ENCODE data around the gene ADAMTSL3.

The ADAMTSL3 gene

DNA sequence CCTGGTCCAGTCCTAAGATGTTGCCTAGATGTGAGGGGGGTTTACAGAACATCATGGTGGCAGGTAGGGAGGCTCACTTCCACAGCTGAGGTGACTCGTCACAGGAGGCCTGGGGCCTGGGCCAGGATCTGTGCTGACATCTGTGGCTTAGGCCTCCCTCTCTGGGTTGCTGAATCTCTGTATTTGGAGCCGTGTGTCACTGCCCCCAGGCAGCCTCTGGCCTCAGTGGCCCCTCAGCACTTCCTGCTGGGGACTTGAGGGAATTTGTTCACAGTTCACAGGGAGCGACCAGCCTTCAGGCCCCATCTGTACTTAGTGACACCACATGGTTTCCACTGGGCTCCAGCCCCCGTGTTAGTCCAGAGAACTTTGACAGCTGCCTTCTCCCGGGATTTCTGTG is 41.7 kb upstream of the ADAMTSL3 start:
- TF ChIP-seq, protein P1, sequence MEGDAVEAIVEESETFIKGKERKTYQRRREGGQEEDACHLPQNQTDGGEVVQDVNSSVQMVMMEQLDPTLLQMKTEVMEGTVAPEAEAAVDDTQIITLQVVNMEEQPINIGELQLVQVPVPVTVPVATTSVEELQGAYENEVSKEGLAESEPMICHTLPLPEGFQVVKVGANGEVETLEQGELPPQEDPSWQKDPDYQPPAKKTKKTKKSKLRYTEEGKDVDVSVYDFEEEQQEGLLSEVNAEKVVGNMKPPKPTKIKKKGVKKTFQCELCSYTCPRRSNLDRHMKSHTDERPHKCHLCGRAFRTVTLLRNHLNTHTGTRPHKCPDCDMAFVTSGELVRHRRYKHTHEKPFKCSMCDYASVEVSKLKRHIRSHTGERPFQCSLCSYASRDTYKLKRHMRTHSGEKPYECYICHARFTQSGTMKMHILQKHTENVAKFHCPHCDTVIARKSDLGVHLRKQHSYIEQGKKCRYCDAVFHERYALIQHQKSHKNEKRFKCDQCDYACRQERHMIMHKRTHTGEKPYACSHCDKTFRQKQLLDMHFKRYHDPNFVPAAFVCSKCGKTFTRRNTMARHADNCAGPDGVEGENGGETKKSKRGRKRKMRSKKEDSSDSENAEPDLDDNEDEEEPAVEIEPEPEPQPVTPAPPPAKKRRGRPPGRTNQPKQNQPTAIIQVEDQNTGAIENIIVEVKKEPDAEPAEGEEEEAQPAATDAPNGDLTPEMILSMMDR (IDR thresholded peaks at IDR 0.05; ENCODE audit: low read depth, low read length, missing control alignments) = no peak
- H3K4me3 ChIP-seq (ENCODE audit: low read depth, low read length) = no peak overlapping the region
- no peak for DNase-seq (ENCODE audit: low read depth)

- TF ChIP-seq, protein P1 (IDR thresholded peaks at IDR 0.05; ENCODE audit: low read depth, low read length, missing control alignments) = no peak
- no peak for DNase-seq (ENCODE audit: low read depth)
- H3K4me3 ChIP-seq (ENCODE audit: low read depth, low read length) = no peak overlapping the region
Measured at GRCh38 chr15:83612898-83613635, 40.9 kb upstream of the ADAMTSL3 start.

DNA sequence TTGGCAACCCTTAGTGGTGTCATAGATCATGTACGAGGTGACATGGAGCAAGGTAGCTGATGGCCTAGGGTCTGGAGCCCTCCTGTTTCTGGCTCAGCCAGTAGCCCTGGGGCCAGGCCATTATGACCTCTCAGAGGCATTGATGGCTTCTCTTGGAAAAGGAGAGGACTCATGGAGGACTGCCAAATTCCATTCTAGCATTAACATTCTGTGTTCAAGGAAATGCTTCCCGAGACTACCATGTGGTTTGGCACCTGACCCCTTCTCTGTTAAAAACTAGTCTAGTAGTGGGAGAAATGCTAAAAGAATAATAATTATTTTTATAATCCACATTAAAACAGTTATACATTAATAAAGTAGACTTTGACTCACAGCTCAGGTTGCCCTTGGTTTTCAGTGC is 40.2 kb upstream of the ADAMTSL3 start:
- TF ChIP-seq, protein P1 (IDR thresholded peaks at IDR 0.05; ENCODE audit: low read depth, low read length, missing control alignments) = no peak
- H3K4me3 ChIP-seq (ENCODE audit: low read depth, low read length) = no peak overlapping the region
- no peak for DNase-seq (ENCODE audit: low read depth)

DNA sequence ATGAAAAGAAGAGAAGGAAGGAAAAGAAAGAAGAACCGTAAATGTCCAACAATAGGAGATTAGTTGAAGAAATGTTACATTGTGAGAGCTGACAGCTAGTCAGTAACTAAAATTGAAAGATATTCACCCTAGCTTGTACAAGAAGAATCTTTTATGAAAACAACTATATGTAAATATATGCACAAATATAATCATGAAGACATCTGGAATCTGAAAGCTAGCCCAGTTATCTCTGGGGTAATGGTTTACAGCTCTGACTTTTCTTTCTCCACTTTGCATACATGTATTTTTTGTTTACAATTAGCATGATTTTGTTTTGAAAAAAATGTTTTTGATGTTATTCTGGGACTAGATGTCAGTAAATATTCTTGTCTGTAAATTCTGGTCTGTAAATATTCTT is 37.1 kb upstream of the ADAMTSL3 start:
- TF ChIP-seq, protein P1 (IDR thresholded peaks at IDR 0.05; ENCODE audit: low read depth, low read length, missing control alignments) = no peak
- no peak overlapping the region for H3K4me3 ChIP-seq (ENCODE audit: low read depth, low read length)
- DNase-seq (ENCODE audit: low read depth) = no peak

GRCh38 chr15:83626171-83626802 is 27.6 kb upstream of the ADAMTSL3 start:
- no peak for DNase-seq (ENCODE audit: low read depth)
- no peak overlapping the region for H3K4me3 ChIP-seq (ENCODE audit: low read depth, low read length)
- TF ChIP-seq, protein P1 (IDR thresholded peaks at IDR 0.05; ENCODE audit: low read depth, low read length, missing control alignments) = no peak

DNA sequence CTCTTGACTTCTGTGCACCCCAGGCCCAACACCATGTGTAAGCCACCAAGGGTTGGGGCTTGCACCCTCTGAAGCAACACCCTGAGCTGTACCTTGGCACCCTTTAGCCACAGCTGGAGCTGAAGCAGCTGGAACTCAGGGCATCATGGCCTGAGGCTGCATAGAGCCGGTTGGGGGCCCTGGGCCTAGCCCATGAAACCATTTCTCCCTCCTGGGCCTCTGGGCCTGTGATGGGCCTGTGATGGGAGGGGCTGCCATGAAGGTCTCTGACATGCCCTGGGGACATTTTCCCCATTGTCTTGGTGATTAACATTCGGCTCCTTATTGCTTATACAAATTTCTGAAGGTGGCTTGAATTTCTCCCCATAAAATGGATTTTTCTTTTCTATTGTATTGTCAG is 22.4 kb upstream of the ADAMTSL3 start:
- no peak for DNase-seq (ENCODE audit: low read depth)

More for the DNA sequence above, 22.4 kb upstream of the ADAMTSL3 start:
- H3K4me3 ChIP-seq (ENCODE audit: low read depth, low read length) = no peak overlapping the region
- TF ChIP-seq, protein P1 (IDR thresholded peaks at IDR 0.05; ENCODE audit: low read depth, low read length, missing control alignments) = no peak

All from GM12864 (cell line).